Astrocyte (in vitro differentiated cells and primary cell): ENCODE measurements around the gene ASPG.

Experiments used
- EZH2 ChIP-seq: IDR thresholded peaks from 2 replicates; pipeline ENCODE4 v1.6.1; 2012; ENCODE audit warnings: mild to moderate bottlenecking, low read length, inconsistent platforms; ENCODE audit not compliant: insufficient read depth
- TF ChIP-seq, protein P1 (sequence below): IDR thresholded peaks from 2 replicates; pipeline ENCODE4 v1.5.1; 2011; ENCODE audit warnings: low read depth, mild to moderate bottlenecking, inconsistent platforms, low read length, moderate library complexity; ENCODE audit not compliant: insufficient read depth

DNA sequence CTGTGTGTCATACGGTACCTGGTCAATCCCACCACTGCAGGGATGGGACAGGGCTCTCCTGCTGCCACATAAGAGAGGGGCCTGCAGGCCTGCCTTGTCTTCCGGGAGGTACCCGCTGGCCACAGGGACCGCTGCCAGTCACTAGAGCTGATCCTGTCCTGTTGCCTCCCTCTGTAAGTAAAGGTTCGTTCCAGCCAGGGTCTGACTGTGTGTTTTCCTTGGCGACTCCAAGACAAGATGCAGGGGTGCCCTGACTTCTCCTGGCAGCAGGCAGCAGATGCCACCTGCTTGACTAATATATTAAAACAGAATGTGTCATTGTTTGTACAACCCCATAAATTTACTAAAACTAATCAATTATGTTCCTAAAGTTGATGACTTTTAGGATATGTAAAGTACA lies 41.5 kb upstream of the ASPG start:
- TF ChIP-seq, protein P1, sequence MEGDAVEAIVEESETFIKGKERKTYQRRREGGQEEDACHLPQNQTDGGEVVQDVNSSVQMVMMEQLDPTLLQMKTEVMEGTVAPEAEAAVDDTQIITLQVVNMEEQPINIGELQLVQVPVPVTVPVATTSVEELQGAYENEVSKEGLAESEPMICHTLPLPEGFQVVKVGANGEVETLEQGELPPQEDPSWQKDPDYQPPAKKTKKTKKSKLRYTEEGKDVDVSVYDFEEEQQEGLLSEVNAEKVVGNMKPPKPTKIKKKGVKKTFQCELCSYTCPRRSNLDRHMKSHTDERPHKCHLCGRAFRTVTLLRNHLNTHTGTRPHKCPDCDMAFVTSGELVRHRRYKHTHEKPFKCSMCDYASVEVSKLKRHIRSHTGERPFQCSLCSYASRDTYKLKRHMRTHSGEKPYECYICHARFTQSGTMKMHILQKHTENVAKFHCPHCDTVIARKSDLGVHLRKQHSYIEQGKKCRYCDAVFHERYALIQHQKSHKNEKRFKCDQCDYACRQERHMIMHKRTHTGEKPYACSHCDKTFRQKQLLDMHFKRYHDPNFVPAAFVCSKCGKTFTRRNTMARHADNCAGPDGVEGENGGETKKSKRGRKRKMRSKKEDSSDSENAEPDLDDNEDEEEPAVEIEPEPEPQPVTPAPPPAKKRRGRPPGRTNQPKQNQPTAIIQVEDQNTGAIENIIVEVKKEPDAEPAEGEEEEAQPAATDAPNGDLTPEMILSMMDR: no peak
- no peak for TF ChIP-seq EZH2
